Measurements from ENCODE around the gene ARPC5L. TPM values are rescaled to one million over a fixed set of nuclear protein-coding genes. Genes with fewer than 3 reads are reported as not detected.

The ARPC5L gene
- total RNA-seq, 1 experiment from 2014 or later: 84.4 TPM

GRCh38 chr9:124846969-124847368 is 15.0 kb upstream of the ARPC5L start:
- ChIA-PET CTCF (interaction anchor here (1.1 kb wide), 1 partner anchor 49 kb away, joined by 3 read pairs; no protein-coding TSS in a partner anchor), POLR2A (ENCODE audit: unreplicated experiment) (interaction anchor here (0.5 to 0.7 kb wide), 3 partner anchors 31 to 222 kb away, joined by 3 to 4 read pairs (median 3); no protein-coding TSS in a partner anchor)
- TF ChIP-seq CTCF (conservative IDR thresholded peaks at IDR 0.05): no peak
- TF ChIP-seq EZH2 (IDR thresholded peaks at IDR 0.05; ENCODE audit: low read depth): no peak
- no TSS peak for BruUV-seq (replicated peaks)
- no peak for DNase-seq
- Histone ChIP-seq H3K27ac (no peak overlapping the region), H3K4me3 (no peak overlapping the region), H3K4me2 (no peak overlapping the region), H3K4me1 (replicated peaks; ENCODE audit: insufficient read depth) (no peaks in the 10 kb centered on the region), H3K27me3 (ENCODE audit: insufficient read depth, low read depth) (no peaks in the 10 kb centered on the region), H3K9me3 (ENCODE audit: insufficient read depth, low read depth) (no peaks in the 10 kb centered on the region), H3K36me3 (ENCODE audit: low read depth) (no peaks in the 10 kb centered on the region), H3K9me2 (ENCODE audit: insufficient read depth) (no peaks in the 10 kb centered on the region), H3F3A (ENCODE audit: insufficient read depth, low read depth) (no peaks in the 10 kb centered on the region), H3K79me2 (ENCODE audit: low read depth) (no peaks in the 10 kb centered on the region), H4K20me1 (ENCODE audit: insufficient read depth) (no peaks in the 10 kb centered on the region), H2AFZ (no peak overlapping the region)
- intact Hi-C loops (cut with micrococcal nuclease; ENCODE audit: unreplicated experiment): no loop called here

- no peak for DNase-seq
- Histone ChIP-seq H4K20me1 (ENCODE audit: insufficient read depth) (no peaks in the 10 kb centered on the region), H3K27me3 (ENCODE audit: insufficient read depth, low read depth) (no peaks in the 10 kb centered on the region), H2AFZ (no peak overlapping the region), H3K4me1 (replicated peaks; ENCODE audit: insufficient read depth) (no peaks in the 10 kb centered on the region), H3K9me3 (ENCODE audit: insufficient read depth, low read depth) (no peaks in the 10 kb centered on the region), H3K4me3 (no peak overlapping the region), H3K27ac (no peak overlapping the region), H3K36me3 (ENCODE audit: low read depth) (no peaks in the 10 kb centered on the region), H3K79me2 (ENCODE audit: low read depth) (no peaks in the 10 kb centered on the region), H3F3A (ENCODE audit: insufficient read depth, low read depth) (peaks cover 15% of the 10 kb centered on the region; the same call in 1 of the 2 replicates), H3K4me2 (no peak overlapping the region), H3K9me2 (ENCODE audit: insufficient read depth) (no peaks in the 10 kb centered on the region)
- TF ChIP-seq EZH2 (IDR thresholded peaks at IDR 0.05; ENCODE audit: low read depth): no peak
- no peak for TF ChIP-seq CTCF (conservative IDR thresholded peaks at IDR 0.05)
- no TSS peak for BruUV-seq (replicated peaks)
- intact Hi-C loops (cut with micrococcal nuclease; ENCODE audit: unreplicated experiment): no loop called here
- CTCF ChIA-PET: no interaction called here
- POLR2A ChIA-PET (ENCODE audit: unreplicated experiment): interaction anchor here (0.6 kb wide), 1 partner anchor 42 kb away, joined by 5 read pairs; no protein-coding TSS in a partner anchor
These were observed 12.1 kb upstream of the ARPC5L start for GRCh38 chr9:124849801-124850200.

- intact Hi-C loops (cut with micrococcal nuclease; ENCODE audit: unreplicated experiment): loop anchor here (1.0 to 2.0 kb wide), 4 partner anchors 33 to 140 kb away; no protein-coding TSS in a partner anchor
- H3K36me3 ChIP-seq (ENCODE audit: low read depth): no peaks in the 10 kb centered on the region
- no peaks in the 10 kb centered on the region for H3K9me3 ChIP-seq (ENCODE audit: insufficient read depth, low read depth)
- no peaks in the 10 kb centered on the region for H3K79me2 ChIP-seq (ENCODE audit: low read depth)
- 0 out of 2 replicates have a peak, but pooled peaks cover under 1% of the 10 kb centered on the region for H3K4me1 ChIP-seq (replicated peaks; ENCODE audit: insufficient read depth)
- H3K27me3 ChIP-seq (ENCODE audit: insufficient read depth, low read depth): no peaks in the 10 kb centered on the region
- no peak overlapping the region for H3K27ac ChIP-seq
- no peaks in the 10 kb centered on the region for H3K9me2 ChIP-seq (ENCODE audit: insufficient read depth)
- DNase-seq: no peak
- POLR2A ChIA-PET (ENCODE audit: unreplicated experiment): interaction anchor here (0.5 to 1.2 kb wide), 3 partner anchors 33 to 300 kb away, joined by 3 to 7 read pairs (median 4); no protein-coding TSS in a partner anchor
- H2AFZ ChIP-seq: no peak overlapping the region
- CTCF ChIA-PET: interaction anchor here (0.7 to 6.7 kb wide), 17 partner anchors 9 to 349 kb away, joined by 3 to 159 read pairs (median 4); partner anchors contain the start of genes ARPC5L, NR6A1, OLFML2A and RPL35
- peak overlapping the region; percentile 63; the same call in 1 of the 2 replicates for H3K4me3 ChIP-seq
- H3F3A ChIP-seq (ENCODE audit: insufficient read depth, low read depth): peaks cover 40% of the 10 kb centered on the region; the same call in 1 of the 2 replicates
- H3K4me2 ChIP-seq: peak overlapping the region; percentile 93
- no TSS peak for BruUV-seq (replicated peaks)
- TF ChIP-seq CTCF (conservative IDR thresholded peaks at IDR 0.05) (no peak), EZH2 (IDR thresholded peaks at IDR 0.05; ENCODE audit: low read depth) (no peak)
- peaks cover 13% of the 10 kb centered on the region for H4K20me1 ChIP-seq (ENCODE audit: insufficient read depth)
These were observed 9.7 kb upstream of the ARPC5L start for GRCh38 chr9:124852121-124852828.

Measured in PC-9 (cell line).